ENCODE data around the gene INPP5D. TPM values are rescaled to one million over a fixed set of nuclear protein-coding genes. Genes with fewer than 3 reads are reported as not detected.

Gene INPP5D
- total and polyA plus RNA-seq, 9 donors, result 4.3 to 9.8 (median 6.3) TPM

GRCh38 chr2:233140077-233140585 is 80.0 kb downstream of the INPP5D start:
- DNase-seq, result no peak
- Histone ChIP-seq H3K4me3 (ENCODE audit: low read length) (no peak overlapping the region), H3K9me3 (replicated peaks; ENCODE audit: control insufficient read depth, low read depth, low read length) (peaks cover 5% of the 10 kb centered on the region), H3K4me1 (ENCODE audit: control insufficient read depth, insufficient read depth, low read length) (no peaks in the 10 kb centered on the region), H3K27me3 (ENCODE audit: control insufficient read depth, insufficient read depth, low read length) (peaks cover 11% of the 10 kb centered on the region), H3K36me3 (ENCODE audit: control insufficient read depth, insufficient read depth, low read length) (no peaks in the 10 kb centered on the region), H3K27ac (ENCODE audit: low read length) (no peak overlapping the region)
- 72% methylated on average over 3 of the region's 5 CpGs for WGBS (ENCODE audit: insufficient coverage)

- Histone ChIP-seq H3K9me3 (replicated peaks; ENCODE audit: control insufficient read depth, low read depth, low read length) (peaks cover 1% of the 10 kb centered on the region), H3K36me3 (ENCODE audit: control insufficient read depth, insufficient read depth, low read length) (no peaks in the 10 kb centered on the region), H3K4me1 (ENCODE audit: control insufficient read depth, insufficient read depth, low read length) (no peaks in the 10 kb centered on the region), H3K4me3 (ENCODE audit: low read length) (no peak overlapping the region), H3K27me3 (ENCODE audit: control insufficient read depth, insufficient read depth, low read length) (peaks cover 11% of the 10 kb centered on the region), H3K27ac (ENCODE audit: low read length) (no peak overlapping the region)
- DNase-seq, result no peak
- WGBS (ENCODE audit: insufficient coverage), result 60% methylated on average over 2 of the region's 7 CpGs
These were observed 80.8 kb downstream of the INPP5D start for GRCh38 chr2:233140978-233141377.

- Histone ChIP-seq H3K9me3 (replicated peaks; ENCODE audit: control insufficient read depth, low read depth, low read length) (no peaks in the 10 kb centered on the region), H3K4me3 (ENCODE audit: low read length) (no peak overlapping the region), H3K4me1 (ENCODE audit: control insufficient read depth, insufficient read depth, low read length) (no peaks in the 10 kb centered on the region), H3K36me3 (ENCODE audit: control insufficient read depth, insufficient read depth, low read length) (no peaks in the 10 kb centered on the region), H3K27ac (ENCODE audit: low read length) (no peak overlapping the region), H3K27me3 (ENCODE audit: control insufficient read depth, insufficient read depth, low read length) (peaks cover 11% of the 10 kb centered on the region)
- no peak for DNase-seq
- 23% methylated on average over 3 of the region's 4 CpGs for WGBS (ENCODE audit: insufficient coverage)
These were observed 81.8 kb downstream of the INPP5D start for GRCh38 chr2:233141901-233142300.

GRCh38 chr2:233142355-233142897 is 82.3 kb downstream of the INPP5D start:
- H3K9me3 ChIP-seq (replicated peaks; ENCODE audit: control insufficient read depth, low read depth, low read length), result no peaks in the 10 kb centered on the region
- no peaks in the 10 kb centered on the region for H3K4me1 ChIP-seq (ENCODE audit: control insufficient read depth, insufficient read depth, low read length)
- H3K4me3 ChIP-seq (ENCODE audit: low read length), result no peak overlapping the region
- no peak for DNase-seq
- no peaks in the 10 kb centered on the region for H3K36me3 ChIP-seq (ENCODE audit: control insufficient read depth, insufficient read depth, low read length)
- no peak overlapping the region for H3K27ac ChIP-seq (ENCODE audit: low read length)
- 38% methylated on average over 2 of the region's 6 CpGs for WGBS (ENCODE audit: insufficient coverage)
- peaks cover 11% of the 10 kb centered on the region for H3K27me3 ChIP-seq (ENCODE audit: control insufficient read depth, insufficient read depth, low read length)

DNA sequence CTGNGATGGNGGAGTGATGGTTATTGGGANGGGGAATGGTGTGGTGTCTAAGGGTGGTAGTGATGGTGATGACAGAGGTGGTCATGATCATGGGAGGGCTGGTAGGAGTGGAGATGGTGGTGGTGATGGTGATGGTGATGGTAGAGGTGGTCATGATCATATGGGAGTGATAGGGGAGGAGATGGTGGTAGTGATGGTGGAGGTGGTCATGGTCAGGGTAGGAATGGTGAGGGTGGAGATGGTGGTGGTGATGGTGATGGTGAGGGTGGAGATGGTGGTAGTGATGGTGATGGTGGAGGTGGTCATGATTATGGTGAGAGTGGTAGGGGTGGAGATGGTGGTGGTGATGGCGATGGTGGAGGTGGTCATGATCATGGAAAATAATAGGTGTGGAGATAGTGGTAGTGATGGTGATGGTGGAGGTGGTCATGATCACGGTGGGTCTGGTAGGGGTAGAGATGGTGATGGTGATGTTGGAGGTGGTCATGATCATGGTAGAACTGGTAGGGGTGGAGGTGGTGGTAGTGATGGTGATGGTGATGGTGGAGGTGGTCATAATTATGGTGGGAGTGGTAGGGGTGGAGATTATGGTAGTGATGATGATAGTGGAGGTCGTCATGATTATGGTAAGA is 83.7 kb downstream of the INPP5D start:
- Histone ChIP-seq H3K4me3 (ENCODE audit: low read length) (no peak overlapping the region), H3K9me3 (replicated peaks; ENCODE audit: control insufficient read depth, low read depth, low read length) (no peaks in the 10 kb centered on the region), H3K4me1 (ENCODE audit: control insufficient read depth, insufficient read depth, low read length) (no peaks in the 10 kb centered on the region), H3K36me3 (ENCODE audit: control insufficient read depth, insufficient read depth, low read length) (no peaks in the 10 kb centered on the region), H3K27me3 (ENCODE audit: control insufficient read depth, insufficient read depth, low read length) (peaks cover 14% of the 10 kb centered on the region), H3K27ac (ENCODE audit: low read length) (no peak overlapping the region)
- 99% methylated on average over 3 of the region's 3 CpGs for WGBS (ENCODE audit: insufficient coverage)
- DNase-seq, result no peak

- no peak for DNase-seq
- Histone ChIP-seq H3K36me3 (ENCODE audit: control insufficient read depth, insufficient read depth, low read length) (no peaks in the 10 kb centered on the region), H3K9me3 (replicated peaks; ENCODE audit: control insufficient read depth, low read depth, low read length) (no peaks in the 10 kb centered on the region), H3K27me3 (ENCODE audit: control insufficient read depth, insufficient read depth, low read length) (peaks cover 11% of the 10 kb centered on the region), H3K4me1 (ENCODE audit: control insufficient read depth, insufficient read depth, low read length) (no peaks in the 10 kb centered on the region), H3K4me3 (ENCODE audit: low read length) (no peak overlapping the region), H3K27ac (ENCODE audit: low read length) (no peak overlapping the region)
- 91% methylated on average over 8 of the region's 8 CpGs for WGBS (ENCODE audit: insufficient coverage)
These were observed 85.6 kb downstream of the INPP5D start for GRCh38 chr2:233145726-233146125.

DNA sequence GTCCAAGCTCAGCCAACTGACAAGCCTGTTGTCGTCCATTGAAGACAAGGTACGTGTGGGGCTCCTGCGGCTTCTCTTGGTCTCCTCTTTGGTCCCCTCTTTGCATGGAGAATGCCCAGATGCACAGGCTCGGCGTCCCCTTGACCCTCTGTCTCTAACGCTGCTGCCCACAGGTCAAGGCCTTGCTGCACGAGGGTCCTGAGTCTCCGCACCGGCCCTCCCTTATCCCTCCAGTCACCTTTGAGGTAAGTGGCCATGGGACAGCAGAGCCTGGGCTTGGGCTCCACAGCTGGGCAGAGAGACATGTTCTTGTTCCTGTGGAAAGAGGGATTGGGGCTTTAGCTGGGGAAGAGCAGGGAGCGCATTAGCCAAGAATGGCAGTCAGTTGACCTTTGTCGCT is 86.1 kb downstream of the INPP5D start:
- H3K4me3 ChIP-seq (ENCODE audit: low read length), result no peak overlapping the region
- no peak for DNase-seq
- no peaks in the 10 kb centered on the region for H3K36me3 ChIP-seq (ENCODE audit: control insufficient read depth, insufficient read depth, low read length)
- 88% methylated on average over 10 of the region's 11 CpGs for WGBS (ENCODE audit: insufficient coverage)
- peaks cover 11% of the 10 kb centered on the region for H3K27me3 ChIP-seq (ENCODE audit: control insufficient read depth, insufficient read depth, low read length)
- no peaks in the 10 kb centered on the region for H3K4me1 ChIP-seq (ENCODE audit: control insufficient read depth, insufficient read depth, low read length)
- no peak overlapping the region for H3K27ac ChIP-seq (ENCODE audit: low read length)
- H3K9me3 ChIP-seq (replicated peaks; ENCODE audit: control insufficient read depth, low read depth, low read length), result no peaks in the 10 kb centered on the region

DNA sequence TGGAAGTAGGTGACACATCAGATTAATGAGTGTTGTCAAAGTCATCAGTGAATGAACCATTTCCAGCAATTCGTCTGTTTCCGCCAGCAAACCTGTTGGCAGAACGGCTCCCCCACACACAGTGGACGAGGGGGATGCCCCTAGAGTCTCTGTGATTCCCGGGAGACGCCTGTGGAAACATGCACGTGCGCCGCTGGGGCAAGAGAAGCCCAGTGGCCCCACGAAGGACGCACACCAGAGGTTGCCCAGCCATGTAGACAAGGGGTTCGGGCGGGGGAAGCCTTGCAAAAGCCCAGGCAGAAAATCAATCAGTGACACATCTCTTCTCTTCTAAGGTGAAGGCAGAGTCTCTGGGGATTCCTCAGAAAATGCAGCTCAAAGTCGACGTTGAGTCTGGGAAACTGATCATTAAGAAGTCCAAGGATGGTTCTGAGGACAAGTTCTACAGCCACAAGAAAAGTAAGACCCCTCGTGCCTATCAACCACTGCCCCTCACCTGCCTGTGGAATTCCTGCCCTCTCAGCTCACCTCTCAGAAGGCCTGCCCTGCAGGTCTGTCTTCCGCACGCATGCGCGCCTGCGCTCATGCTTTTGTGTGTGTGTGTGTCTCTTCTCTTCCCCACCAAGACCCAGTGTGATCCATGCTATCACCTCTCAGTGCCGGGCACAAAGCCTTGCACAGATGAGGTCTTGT is 87.1 kb downstream of the INPP5D start:
- Histone ChIP-seq H3K27ac (ENCODE audit: low read length) (no peak overlapping the region), H3K9me3 (replicated peaks; ENCODE audit: control insufficient read depth, low read depth, low read length) (no peaks in the 10 kb centered on the region), H3K4me3 (ENCODE audit: low read length) (no peak overlapping the region), H3K27me3 (ENCODE audit: control insufficient read depth, insufficient read depth, low read length) (peaks cover 9% of the 10 kb centered on the region), H3K36me3 (ENCODE audit: control insufficient read depth, insufficient read depth, low read length) (no peaks in the 10 kb centered on the region), H3K4me1 (ENCODE audit: control insufficient read depth, insufficient read depth, low read length) (no peaks in the 10 kb centered on the region)
- no peak for DNase-seq
- whole genome bisulfite sequencing (ENCODE audit: insufficient coverage), result 71% methylated on average over 14 of the region's 22 CpGs

DNA sequence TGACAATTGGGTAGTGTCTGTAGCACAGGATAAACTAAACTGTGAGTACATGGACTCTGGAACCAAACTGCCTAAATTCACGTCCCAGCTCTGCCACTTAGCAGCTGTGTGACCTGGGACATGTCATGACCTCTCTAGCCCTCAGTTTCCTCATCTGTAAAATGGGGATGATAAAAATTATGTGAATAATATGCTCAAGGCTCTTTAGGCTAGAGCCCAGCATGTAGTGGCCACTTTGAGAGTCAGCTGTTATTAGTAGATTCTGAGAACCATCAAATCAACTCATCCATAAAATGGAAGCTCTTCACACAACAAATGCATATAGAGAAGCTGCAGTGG is 87.7 kb downstream of the INPP5D start:
- H3K36me3 ChIP-seq (ENCODE audit: control insufficient read depth, insufficient read depth, low read length), result no peaks in the 10 kb centered on the region
- H3K27me3 ChIP-seq (ENCODE audit: control insufficient read depth, insufficient read depth, low read length), result peaks cover 4% of the 10 kb centered on the region
- no peaks in the 10 kb centered on the region for H3K9me3 ChIP-seq (replicated peaks; ENCODE audit: control insufficient read depth, low read depth, low read length)
- no CpG with 5 or more reads among the region's 1 CpG for WGBS (ENCODE audit: insufficient coverage)
- H3K4me1 ChIP-seq (ENCODE audit: control insufficient read depth, insufficient read depth, low read length), result peaks cover 1% of the 10 kb centered on the region
- no peak overlapping the region for H3K27ac ChIP-seq (ENCODE audit: low read length)
- H3K4me3 ChIP-seq (ENCODE audit: low read length), result no peak overlapping the region
- no peak for DNase-seq

DNA sequence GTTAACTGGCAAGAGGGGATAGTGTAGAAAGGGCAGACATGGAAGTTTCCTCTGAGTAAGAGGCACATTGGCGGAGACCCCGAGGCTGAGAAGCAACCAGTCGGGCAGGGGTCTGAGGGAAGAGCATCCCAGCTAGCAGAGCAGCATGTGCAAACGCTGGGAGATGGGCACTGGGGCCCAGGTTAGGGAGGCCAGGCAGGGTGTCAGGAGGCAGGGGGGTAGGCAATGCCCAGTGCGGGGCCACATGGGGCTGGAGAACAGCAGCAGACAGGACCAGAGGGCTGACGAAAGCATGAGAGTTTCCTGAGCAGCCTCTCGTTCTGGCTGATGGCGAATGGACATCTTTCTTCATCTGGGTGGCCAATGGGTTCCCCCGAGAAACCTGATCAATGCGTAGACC is 88.2 kb downstream of the INPP5D start:
- Histone ChIP-seq H3K36me3 (ENCODE audit: control insufficient read depth, insufficient read depth, low read length) (no peaks in the 10 kb centered on the region), H3K27me3 (ENCODE audit: control insufficient read depth, insufficient read depth, low read length) (peaks cover 4% of the 10 kb centered on the region), H3K4me1 (ENCODE audit: control insufficient read depth, insufficient read depth, low read length) (peaks cover 5% of the 10 kb centered on the region), H3K9me3 (replicated peaks; ENCODE audit: control insufficient read depth, low read depth, low read length) (no peaks in the 10 kb centered on the region), H3K27ac (ENCODE audit: low read length) (no peak overlapping the region), H3K4me3 (ENCODE audit: low read length) (no peak overlapping the region)
- 83% methylated on average over 8 of the region's 10 CpGs for WGBS (ENCODE audit: insufficient coverage)
- DNase-seq, result no peak

All from muscle of leg (tissue), 11 donors.